ENCODE data around the gene OPHN1. TPM values are rescaled to one million over a fixed set of nuclear protein-coding genes. Genes with fewer than 3 reads are reported as not detected.

OPHN1 gene
- total RNA-seq, 1 experiment from 2014 or later = not detected

- no peaks in the 10 kb centered on the region for H3K9me2 ChIP-seq (replicated peaks; ENCODE audit: insufficient read depth, low read length)
- no peaks in the 10 kb centered on the region for H3K79me2 ChIP-seq (ENCODE audit: low read length)
- H3K4me2 ChIP-seq (ENCODE audit: low read depth, low read length, poor library complexity, severe bottlenecking) = no peak overlapping the region
- no peak overlapping the region for H3K9ac ChIP-seq (ENCODE audit: low read length)
- H3K4me1 ChIP-seq (ENCODE audit: low read length) = no peaks in the 10 kb centered on the region
- H3K9me3 ChIP-seq (ENCODE audit: low read length) = no peaks in the 10 kb centered on the region
- H3K36me3 ChIP-seq (ENCODE audit: insufficient read depth, low read length) = no peaks in the 10 kb centered on the region
- no peak overlapping the region for H2AFZ ChIP-seq (ENCODE audit: low read length)
- no peaks in the 10 kb centered on the region for H4K20me1 ChIP-seq (ENCODE audit: insufficient read depth, low read depth, low read length)
- H3K4me3 ChIP-seq (ENCODE audit: low read length) = no peak overlapping the region
- H3K27ac ChIP-seq (ENCODE audit: low read length) = no peak overlapping the region
- no peaks in the 10 kb centered on the region for H3K27me3 ChIP-seq (ENCODE audit: low read length)
- no peak for DNase-seq
Observed at GRCh38 chrX:68186552-68187262, 246.6 kb downstream of the OPHN1 start.

- no peaks in the 10 kb centered on the region for H3K79me2 ChIP-seq (ENCODE audit: low read length)
- no peaks in the 10 kb centered on the region for H3K9me2 ChIP-seq (replicated peaks; ENCODE audit: insufficient read depth, low read length)
- H3K4me3 ChIP-seq (ENCODE audit: low read length) = no peak overlapping the region
- no peak overlapping the region for H3K4me2 ChIP-seq (ENCODE audit: low read depth, low read length, poor library complexity, severe bottlenecking)
- H4K20me1 ChIP-seq (ENCODE audit: insufficient read depth, low read depth, low read length) = no peaks in the 10 kb centered on the region
- H3K9ac ChIP-seq (ENCODE audit: low read length) = no peak overlapping the region
- H3K27me3 ChIP-seq (ENCODE audit: low read length) = no peaks in the 10 kb centered on the region
- no peak for DNase-seq
- no peaks in the 10 kb centered on the region for H3K36me3 ChIP-seq (ENCODE audit: insufficient read depth, low read length)
- no peaks in the 10 kb centered on the region for H3K9me3 ChIP-seq (ENCODE audit: low read length)
- no peak overlapping the region for H3K27ac ChIP-seq (ENCODE audit: low read length)
- no peak overlapping the region for H2AFZ ChIP-seq (ENCODE audit: low read length)
- no peaks in the 10 kb centered on the region for H3K4me1 ChIP-seq (ENCODE audit: low read length)
Observed at GRCh38 chrX:68185161-68185560, 248.1 kb downstream of the OPHN1 start.

- DNase-seq = peak; percentile 73
- no peak overlapping the region for H3K9ac ChIP-seq (ENCODE audit: low read length)
- no peaks in the 10 kb centered on the region for H4K20me1 ChIP-seq (ENCODE audit: insufficient read depth, low read depth, low read length)
- no peaks in the 10 kb centered on the region for H3K4me1 ChIP-seq (ENCODE audit: low read length)
- H3K79me2 ChIP-seq (ENCODE audit: low read length) = no peaks in the 10 kb centered on the region
- no peaks in the 10 kb centered on the region for H3K9me2 ChIP-seq (replicated peaks; ENCODE audit: insufficient read depth, low read length)
- no peaks in the 10 kb centered on the region for H3K9me3 ChIP-seq (ENCODE audit: low read length)
- H3K4me2 ChIP-seq (ENCODE audit: low read depth, low read length, poor library complexity, severe bottlenecking) = no peak overlapping the region
- H2AFZ ChIP-seq (ENCODE audit: low read length) = no peak overlapping the region
- H3K36me3 ChIP-seq (ENCODE audit: insufficient read depth, low read length) = no peaks in the 10 kb centered on the region
- no peak overlapping the region for H3K27ac ChIP-seq (ENCODE audit: low read length)
- H3K27me3 ChIP-seq (ENCODE audit: low read length) = no peaks in the 10 kb centered on the region
- no peak overlapping the region for H3K4me3 ChIP-seq (ENCODE audit: low read length)
Observed at GRCh38 chrX:68183612-68184214, 249.6 kb downstream of the OPHN1 start.

- no peaks in the 10 kb centered on the region for H3K27me3 ChIP-seq (ENCODE audit: low read length)
- no peaks in the 10 kb centered on the region for H3K79me2 ChIP-seq (ENCODE audit: low read length)
- no peak overlapping the region for H3K4me2 ChIP-seq (ENCODE audit: low read depth, low read length, poor library complexity, severe bottlenecking)
- no peak overlapping the region for H2AFZ ChIP-seq (ENCODE audit: low read length)
- H3K9ac ChIP-seq (ENCODE audit: low read length) = no peak overlapping the region
- no peak overlapping the region for H3K4me3 ChIP-seq (ENCODE audit: low read length)
- no peaks in the 10 kb centered on the region for H3K36me3 ChIP-seq (ENCODE audit: insufficient read depth, low read length)
- no peaks in the 10 kb centered on the region for H3K9me3 ChIP-seq (ENCODE audit: low read length)
- H3K4me1 ChIP-seq (ENCODE audit: low read length) = no peaks in the 10 kb centered on the region
- no peaks in the 10 kb centered on the region for H4K20me1 ChIP-seq (ENCODE audit: insufficient read depth, low read depth, low read length)
- DNase-seq = no peak
- no peaks in the 10 kb centered on the region for H3K9me2 ChIP-seq (replicated peaks; ENCODE audit: insufficient read depth, low read length)
- H3K27ac ChIP-seq (ENCODE audit: low read length) = no peak overlapping the region
Observed at GRCh38 chrX:68180579-68180978, 252.7 kb downstream of the OPHN1 start.

- no peak overlapping the region for H3K4me3 ChIP-seq (ENCODE audit: low read length)
- H3K4me2 ChIP-seq (ENCODE audit: low read depth, low read length, poor library complexity, severe bottlenecking) = no peak overlapping the region
- DNase-seq = no peak
- no peaks in the 10 kb centered on the region for H4K20me1 ChIP-seq (ENCODE audit: insufficient read depth, low read depth, low read length)
- no peaks in the 10 kb centered on the region for H3K36me3 ChIP-seq (ENCODE audit: insufficient read depth, low read length)
- H3K4me1 ChIP-seq (ENCODE audit: low read length) = no peaks in the 10 kb centered on the region
- H2AFZ ChIP-seq (ENCODE audit: low read length) = no peak overlapping the region
- no peaks in the 10 kb centered on the region for H3K9me2 ChIP-seq (replicated peaks; ENCODE audit: insufficient read depth, low read length)
- no peaks in the 10 kb centered on the region for H3K9me3 ChIP-seq (ENCODE audit: low read length)
- H3K27ac ChIP-seq (ENCODE audit: low read length) = no peak overlapping the region
- no peaks in the 10 kb centered on the region for H3K27me3 ChIP-seq (ENCODE audit: low read length)
- H3K9ac ChIP-seq (ENCODE audit: low read length) = no peak overlapping the region
- H3K79me2 ChIP-seq (ENCODE audit: low read length) = no peaks in the 10 kb centered on the region
Observed at GRCh38 chrX:68179355-68179754, 253.9 kb downstream of the OPHN1 start.

- Histone ChIP-seq H3K4me3 (ENCODE audit: low read length) (no peak overlapping the region), H3K4me1 (ENCODE audit: low read length) (no peaks in the 10 kb centered on the region), H3K9me2 (replicated peaks; ENCODE audit: insufficient read depth, low read length) (no peaks in the 10 kb centered on the region), H3K36me3 (ENCODE audit: insufficient read depth, low read length) (no peaks in the 10 kb centered on the region), H3K4me2 (ENCODE audit: low read depth, low read length, poor library complexity, severe bottlenecking) (no peak overlapping the region), H3K9me3 (ENCODE audit: low read length) (no peaks in the 10 kb centered on the region), H3K27me3 (ENCODE audit: low read length) (no peaks in the 10 kb centered on the region), H4K20me1 (ENCODE audit: insufficient read depth, low read depth, low read length) (no peaks in the 10 kb centered on the region), H3K79me2 (ENCODE audit: low read length) (no peaks in the 10 kb centered on the region), H2AFZ (ENCODE audit: low read length) (no peak overlapping the region), H3K27ac (ENCODE audit: low read length) (no peak overlapping the region), H3K9ac (ENCODE audit: low read length) (no peak overlapping the region)
- no peak for DNase-seq
Observed at GRCh38 chrX:68177542-68177941, 255.8 kb downstream of the OPHN1 start.

GRCh38 chrX:68175562-68175961 is 257.7 kb downstream of the OPHN1 start:
- DNase-seq = no peak
- H2AFZ ChIP-seq (ENCODE audit: low read length) = no peak overlapping the region
- H4K20me1 ChIP-seq (ENCODE audit: insufficient read depth, low read depth, low read length) = no peaks in the 10 kb centered on the region
- no peak overlapping the region for H3K9ac ChIP-seq (ENCODE audit: low read length)
- H3K4me3 ChIP-seq (ENCODE audit: low read length) = no peak overlapping the region
- no peaks in the 10 kb centered on the region for H3K36me3 ChIP-seq (ENCODE audit: insufficient read depth, low read length)
- no peak overlapping the region for H3K4me2 ChIP-seq (ENCODE audit: low read depth, low read length, poor library complexity, severe bottlenecking)
- no peaks in the 10 kb centered on the region for H3K9me2 ChIP-seq (replicated peaks; ENCODE audit: insufficient read depth, low read length)
- no peak overlapping the region for H3K27ac ChIP-seq (ENCODE audit: low read length)
- H3K27me3 ChIP-seq (ENCODE audit: low read length) = no peaks in the 10 kb centered on the region
- no peaks in the 10 kb centered on the region for H3K79me2 ChIP-seq (ENCODE audit: low read length)
- no peaks in the 10 kb centered on the region for H3K9me3 ChIP-seq (ENCODE audit: low read length)
- no peaks in the 10 kb centered on the region for H3K4me1 ChIP-seq (ENCODE audit: low read length)

GRCh38 chrX:68163441-68163840 is 269.9 kb downstream of the OPHN1 start:
- no peak overlapping the region for H3K27ac ChIP-seq (ENCODE audit: low read length)
- no peak overlapping the region for H3K4me2 ChIP-seq (ENCODE audit: low read depth, low read length, poor library complexity, severe bottlenecking)
- no peak overlapping the region for H3K9ac ChIP-seq (ENCODE audit: low read length)

More at GRCh38 chrX:68163441-68163840, 269.9 kb downstream of the OPHN1 start:
- Histone ChIP-seq H3K9me3 (ENCODE audit: low read length) (no peaks in the 10 kb centered on the region), H3K79me2 (ENCODE audit: low read length) (no peaks in the 10 kb centered on the region), H4K20me1 (ENCODE audit: insufficient read depth, low read depth, low read length) (no peaks in the 10 kb centered on the region), H3K36me3 (ENCODE audit: insufficient read depth, low read length) (no peaks in the 10 kb centered on the region), H3K4me1 (ENCODE audit: low read length) (no peaks in the 10 kb centered on the region), H3K4me3 (ENCODE audit: low read length) (no peak overlapping the region), H2AFZ (ENCODE audit: low read length) (no peak overlapping the region), H3K27me3 (ENCODE audit: low read length) (no peaks in the 10 kb centered on the region), H3K9me2 (replicated peaks; ENCODE audit: insufficient read depth, low read length) (no peaks in the 10 kb centered on the region)
- no peak for DNase-seq

All from Karpas-422 (cell line).